COR-L47 (cell line): ENCODE data around the gene DLL3.
A peak's percentile ranks its signal among the peaks of the same experiment; 100 is the strongest.

Experiments
- DNase-seq: peaks from one replicate; lab custom pipeline; 2025; lab: John Stamatoyannopoulos, UW

DLL3 gene

DNA sequence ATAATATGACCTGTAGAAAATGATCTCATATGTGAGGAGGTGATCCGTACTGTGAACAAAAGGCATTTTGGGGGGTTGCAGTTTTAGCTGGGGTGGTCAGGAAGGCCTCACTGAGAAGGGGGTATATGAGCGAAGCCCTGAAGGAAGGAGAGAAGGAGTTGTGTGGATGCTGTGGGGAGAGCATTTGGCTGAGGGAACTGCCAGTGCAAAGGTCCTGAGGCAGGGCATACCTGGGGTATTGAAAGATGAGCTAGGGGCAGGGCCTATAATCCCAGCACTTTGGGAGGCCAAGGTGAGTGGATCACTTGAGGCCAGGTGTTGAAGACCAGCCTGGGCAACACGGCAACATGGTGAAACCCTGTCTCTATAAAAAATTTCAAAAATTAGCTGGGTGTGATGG, 18.7 kb downstream of the DLL3 start:
- DNase-seq, result no peak

DNA sequence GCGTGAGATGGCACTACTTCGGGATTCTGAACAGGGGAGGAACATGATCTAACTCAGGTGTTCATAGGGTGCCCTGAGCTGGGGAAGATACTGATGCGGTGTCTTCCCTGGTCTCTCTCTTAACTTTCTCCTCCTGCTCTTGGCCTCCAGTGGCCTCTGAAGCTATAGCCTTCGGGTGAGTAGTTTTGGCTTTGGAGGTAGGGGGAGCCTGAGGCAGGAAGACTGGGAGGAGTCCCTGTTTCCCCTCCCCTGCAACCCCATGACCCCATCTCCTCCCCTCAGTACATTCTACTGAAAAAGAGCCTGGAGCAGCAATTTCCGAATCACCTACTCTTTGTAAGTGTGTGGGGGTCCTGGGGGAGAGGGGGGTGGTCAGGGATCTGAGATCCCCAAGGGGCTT, 19.7 kb downstream of the DLL3 start:
- no peak for DNase-seq

DNA sequence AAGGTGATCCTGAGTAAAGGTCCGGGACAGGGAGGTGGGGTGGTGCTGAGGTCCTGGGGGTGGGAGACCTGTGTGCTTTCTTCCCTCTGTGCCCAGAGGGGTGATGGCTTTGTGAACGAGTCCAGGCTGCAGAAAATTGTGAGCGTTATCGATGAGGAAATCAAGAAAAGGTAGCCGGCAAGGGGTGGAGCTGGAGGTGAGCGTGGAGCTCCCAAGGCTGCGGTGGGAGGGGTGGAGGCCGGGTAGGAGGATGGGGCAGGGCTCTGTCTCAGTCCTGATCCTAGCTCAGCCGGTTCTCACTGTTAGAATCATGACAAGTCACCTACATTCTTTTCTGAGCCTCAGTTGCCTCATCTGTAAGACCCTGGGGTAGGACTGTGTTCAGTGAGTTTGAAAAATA, 20.2 kb downstream of the DLL3 start:
- no peak for DNase-seq

DNA sequence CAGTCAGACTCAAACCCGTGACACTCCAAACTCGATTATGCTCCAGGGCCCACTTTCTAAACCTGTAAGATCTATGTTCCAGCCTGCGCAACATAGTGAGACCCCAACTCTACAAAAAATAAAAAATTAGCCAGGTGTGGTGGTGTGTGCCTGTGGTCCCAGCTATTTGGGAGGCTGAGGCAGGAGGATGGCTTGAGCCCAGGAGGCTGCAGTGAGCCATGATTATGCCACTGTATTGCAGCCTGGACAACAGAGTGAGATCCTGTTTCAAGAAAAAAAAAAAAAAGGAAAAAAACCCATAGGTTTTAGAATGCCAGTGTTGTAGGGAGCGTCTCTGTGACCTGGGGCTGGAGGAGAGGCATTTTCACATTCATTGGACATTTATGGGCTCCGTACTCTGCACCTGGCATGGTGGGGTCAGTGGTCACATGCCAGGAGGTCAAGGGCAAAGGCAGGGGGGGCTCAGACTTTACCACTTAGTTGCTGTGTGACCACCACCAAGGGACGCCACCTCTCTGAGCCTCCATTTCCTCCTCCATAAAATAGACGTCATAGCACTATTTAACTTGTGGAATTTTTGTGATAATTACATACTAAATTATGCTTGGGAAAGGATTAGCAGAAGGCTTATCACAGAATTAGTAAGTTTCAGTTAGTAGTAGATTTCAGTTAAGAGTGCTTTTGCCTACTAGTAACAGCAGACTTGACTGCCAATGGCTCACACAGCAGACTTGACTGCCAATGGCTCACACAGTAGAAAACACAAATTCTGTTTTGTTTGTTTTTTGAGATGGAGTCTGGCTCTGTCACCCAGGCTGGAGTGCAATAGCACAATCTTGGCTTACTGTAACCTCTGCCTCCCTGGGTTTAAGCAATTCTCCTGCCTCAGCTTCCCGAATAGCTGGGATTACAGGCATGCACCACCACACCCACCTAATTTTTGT, 22.1 kb downstream of the DLL3 start:
- DNase-seq, result no peak

DNA sequence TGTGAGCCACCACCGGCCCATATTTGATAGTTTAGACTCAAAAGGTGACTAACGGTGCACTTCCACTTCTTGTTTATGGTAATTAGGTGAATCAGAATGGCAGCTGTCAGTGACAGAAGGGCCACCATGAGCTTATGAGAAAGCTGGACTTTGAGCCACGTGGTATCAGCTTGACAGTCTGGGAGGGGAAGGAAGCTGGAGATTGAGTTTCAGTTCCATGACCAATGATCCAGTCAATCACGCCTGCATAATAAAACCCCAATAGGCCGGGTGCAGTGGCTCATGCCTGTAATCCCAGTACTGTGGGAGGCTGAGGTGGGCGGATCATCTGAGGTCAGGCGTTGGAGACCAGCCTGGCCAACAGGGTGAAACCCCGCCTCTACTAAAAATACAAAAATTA, 25.7 kb downstream of the DLL3 start:
- DNase-seq, result no peak

DNA sequence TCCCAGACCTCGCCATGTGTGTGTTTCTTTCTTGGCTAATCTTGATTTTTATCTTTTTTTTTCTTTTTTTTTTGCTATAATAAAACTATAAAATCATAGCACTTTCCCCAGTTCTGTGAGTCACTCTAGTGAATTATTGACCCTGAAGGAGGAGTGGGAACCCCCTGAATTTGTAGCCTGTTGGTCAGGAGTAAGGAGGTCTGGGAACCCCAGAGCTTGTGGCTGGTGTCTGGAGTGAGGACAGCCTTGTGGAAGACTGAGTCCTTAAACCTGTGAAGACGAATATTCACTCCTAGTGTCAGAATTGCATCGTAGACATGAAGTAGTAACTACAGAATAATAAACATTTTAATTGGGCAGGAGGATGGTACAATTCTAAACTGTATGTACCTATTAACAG, 26.5 kb downstream of the DLL3 start:
- DNase-seq, result no peak

DNA sequence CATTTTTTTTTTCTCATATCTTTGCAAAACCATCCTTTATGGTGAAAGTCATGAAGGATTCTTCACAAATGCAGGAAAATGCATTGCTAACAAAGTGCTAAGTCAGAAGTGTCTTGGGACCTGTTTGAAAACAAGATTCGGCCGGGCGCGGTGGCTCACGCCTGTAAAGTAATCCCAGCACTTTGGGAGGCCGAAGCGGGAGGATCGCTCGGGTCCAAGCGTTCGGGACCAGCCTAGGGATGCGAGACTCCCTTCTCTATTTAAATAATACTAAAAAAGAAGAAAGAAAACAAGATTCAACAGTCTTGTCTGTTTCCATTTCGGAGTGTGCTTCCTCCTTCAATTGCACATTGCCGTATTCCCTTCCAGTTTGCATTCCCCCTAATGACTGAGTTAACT, 33.1 kb downstream of the DLL3 start:
- no peak for DNase-seq

DNA sequence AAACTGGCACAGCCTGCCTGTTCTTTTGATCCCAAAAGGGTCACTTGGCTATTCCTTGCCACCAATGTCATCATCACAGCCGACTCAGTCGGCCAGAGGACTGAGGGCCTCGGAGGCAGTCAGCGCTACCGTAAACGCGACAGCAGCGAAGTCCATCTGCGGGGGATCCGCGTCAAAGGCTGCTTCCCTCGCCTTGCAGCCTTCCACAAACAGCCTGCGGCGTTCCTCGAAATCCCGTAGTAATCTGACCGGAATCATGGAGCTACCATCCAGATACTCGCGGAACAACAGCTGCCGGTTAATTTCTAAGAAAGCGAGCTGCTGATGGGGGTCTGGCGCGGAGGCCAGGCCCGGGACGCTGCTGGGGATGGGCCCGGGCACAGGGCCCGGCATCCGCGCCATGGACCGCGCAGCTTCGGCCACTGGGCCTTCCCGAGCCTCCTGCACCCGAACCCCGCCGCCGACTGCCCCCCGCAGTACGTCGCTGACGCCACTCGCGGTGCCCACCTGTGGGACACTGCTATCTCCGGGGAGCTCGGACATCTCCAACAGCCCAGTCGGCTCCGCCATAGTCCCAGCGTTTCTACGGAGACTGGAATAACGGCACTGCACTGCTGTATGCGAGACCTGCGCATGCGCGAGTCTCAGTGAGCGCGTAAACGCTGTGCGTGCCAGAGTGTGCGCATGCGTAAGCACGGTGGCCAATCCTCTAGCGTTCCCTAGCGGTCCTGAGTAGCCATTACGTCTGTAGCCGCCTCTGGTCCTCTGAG, 33.7 kb downstream of the DLL3 start, which contains the start of gene EID2B:
TSS of gene EID2B (minus strand) at position 620 of the 770 bp plus-strand sequence. CDS start at position 570, 50 bp downstream.
- peak; percentile 95 for DNase-seq

DNA sequence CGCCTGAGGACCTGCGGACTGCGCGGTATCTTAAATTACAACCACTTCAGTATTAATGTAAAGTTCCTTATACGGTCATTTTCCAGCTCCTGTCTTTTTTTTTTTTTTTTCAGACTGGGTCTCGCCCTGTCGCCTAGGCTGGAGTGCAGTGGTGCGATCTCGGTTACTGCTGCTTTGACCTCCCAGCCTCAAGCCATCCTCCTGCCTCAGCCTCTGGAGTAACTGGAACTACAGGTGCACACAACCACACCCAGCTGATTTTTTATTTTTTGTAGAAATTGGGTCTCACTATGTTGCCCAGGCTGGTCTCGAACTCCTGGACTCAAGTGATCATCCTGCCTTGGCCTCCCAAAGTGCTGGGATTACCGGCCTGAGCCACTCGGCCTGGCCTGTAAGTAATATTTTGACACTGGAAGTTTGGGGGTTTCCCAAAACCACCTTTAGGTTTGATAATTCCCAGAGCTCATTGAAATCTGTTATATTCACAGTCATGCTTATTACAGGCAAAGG, 34.3 kb downstream of the DLL3 start:
- no peak for DNase-seq

DNA sequence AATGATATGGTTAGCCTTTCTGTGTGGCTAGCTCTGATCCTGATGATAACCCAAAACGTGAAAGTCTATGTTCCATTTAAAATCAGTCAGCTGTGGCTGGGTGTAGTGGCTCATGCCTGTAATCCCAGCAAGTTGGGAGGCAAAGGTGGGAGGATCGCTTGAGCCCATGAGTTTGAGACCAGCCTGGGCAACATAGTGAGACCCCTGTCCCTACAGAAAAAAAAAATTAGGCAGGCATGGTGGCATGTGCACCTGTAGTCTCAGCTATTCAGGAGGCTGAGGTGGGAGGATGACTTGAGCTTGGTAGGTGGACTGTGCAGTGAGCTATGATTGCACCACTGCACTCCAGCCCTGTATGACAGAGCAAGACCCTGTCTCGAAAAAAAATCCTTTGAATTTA, 35.0 kb downstream of the DLL3 start:
- no peak for DNase-seq

DNA sequence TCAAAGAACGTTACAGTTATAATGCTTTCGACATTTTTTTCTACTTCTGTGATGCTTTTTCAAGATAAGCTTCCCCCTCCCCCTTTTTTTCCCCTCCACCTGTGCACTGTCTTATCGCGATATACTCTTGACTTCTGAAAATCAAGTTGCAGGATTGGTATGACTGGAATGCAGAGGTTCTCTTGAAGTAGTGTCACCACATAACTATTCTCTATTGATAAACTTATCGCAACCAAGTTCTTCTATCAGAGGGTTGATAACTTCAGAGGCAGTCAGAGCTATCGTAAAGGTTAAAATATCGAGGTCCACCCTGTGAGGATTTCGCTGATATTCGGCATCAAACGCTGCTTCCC, 40.4 kb downstream of the DLL3 start:
- no peak for DNase-seq

DNA sequence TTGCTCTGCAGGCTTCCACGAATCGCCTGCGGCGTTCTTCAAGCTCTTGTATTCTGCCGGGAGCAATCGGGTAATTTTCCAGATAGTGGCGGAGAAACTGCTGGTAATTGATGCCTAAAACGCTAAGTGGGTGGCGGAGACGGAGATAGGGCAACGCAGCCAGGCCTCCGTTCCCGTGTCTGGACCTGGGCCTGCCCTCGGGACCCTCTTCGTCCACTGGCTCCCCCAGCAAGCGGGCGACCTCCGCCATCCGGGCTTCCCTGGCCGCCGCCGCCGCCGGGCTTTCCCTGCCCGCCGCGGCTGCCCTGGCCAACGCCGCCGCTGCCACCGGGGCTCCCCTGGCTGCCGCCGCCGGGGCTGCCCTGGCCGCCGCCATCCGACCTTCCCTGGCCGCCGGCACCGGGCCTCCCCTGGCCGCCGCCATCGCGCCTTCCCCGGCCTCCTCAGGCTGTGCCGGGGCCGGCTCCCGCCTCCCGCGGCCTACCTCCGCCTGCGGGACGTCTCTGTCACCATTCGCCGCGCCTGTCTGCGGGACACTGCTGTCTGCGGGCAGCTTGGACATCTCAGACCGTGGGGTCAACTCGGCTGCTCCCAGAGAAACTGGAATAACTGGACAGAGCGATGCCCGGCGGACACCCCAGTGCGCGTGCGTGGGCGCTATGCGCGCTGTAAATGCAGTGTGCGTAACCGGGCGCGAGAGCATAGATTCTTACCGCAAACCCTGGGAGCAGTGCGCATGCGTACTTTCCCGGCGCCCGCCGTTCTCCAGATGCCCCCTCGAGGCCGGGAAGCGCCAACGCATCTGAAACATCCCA, 41.0 kb downstream of the DLL3 start, which contains the start of gene EID2:
TSS of gene EID2 (minus strand) at position 644 of the 815 bp plus-strand sequence. CDS start at position 562, 82 bp downstream.
- DNase-seq, result peak; percentile 88

DNA sequence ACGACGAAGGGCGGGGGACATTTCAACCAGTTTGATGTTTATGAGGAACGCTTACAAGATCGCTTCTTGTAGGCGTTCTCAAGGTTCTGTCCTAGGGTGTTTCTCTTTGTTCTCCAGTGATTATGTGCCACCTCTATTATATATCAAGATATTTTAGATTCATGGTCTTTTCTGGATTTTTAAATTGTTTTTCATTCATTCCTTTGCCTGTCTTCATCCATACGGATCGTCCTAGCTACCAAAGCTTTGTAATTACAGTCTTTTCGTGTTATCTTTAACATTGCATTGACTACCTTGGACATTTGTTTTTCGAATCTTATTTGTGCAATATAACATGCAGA, 41.6 kb downstream of the DLL3 start:
- DNase-seq, result no peak

DNA sequence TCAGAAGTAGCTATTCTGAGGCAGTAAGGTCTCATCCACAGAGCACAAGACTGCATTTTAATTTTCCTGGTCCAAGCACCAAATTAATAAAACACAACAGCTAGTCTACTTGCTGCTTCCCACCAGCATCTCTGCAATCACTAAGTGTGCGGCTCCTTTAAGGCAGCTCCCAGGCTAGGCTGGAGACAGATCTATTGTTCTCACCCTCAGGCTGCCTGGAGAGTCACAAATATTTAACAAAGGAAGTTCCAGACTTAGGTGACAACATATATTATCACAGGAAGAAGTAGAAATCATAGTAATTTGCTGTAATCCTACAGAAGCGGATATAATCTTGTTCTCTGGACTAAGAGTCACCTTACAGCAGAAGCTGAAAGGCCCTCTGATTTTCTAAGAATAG, 43.5 kb downstream of the DLL3 start:
- peak; percentile 72 for DNase-seq

DNA sequence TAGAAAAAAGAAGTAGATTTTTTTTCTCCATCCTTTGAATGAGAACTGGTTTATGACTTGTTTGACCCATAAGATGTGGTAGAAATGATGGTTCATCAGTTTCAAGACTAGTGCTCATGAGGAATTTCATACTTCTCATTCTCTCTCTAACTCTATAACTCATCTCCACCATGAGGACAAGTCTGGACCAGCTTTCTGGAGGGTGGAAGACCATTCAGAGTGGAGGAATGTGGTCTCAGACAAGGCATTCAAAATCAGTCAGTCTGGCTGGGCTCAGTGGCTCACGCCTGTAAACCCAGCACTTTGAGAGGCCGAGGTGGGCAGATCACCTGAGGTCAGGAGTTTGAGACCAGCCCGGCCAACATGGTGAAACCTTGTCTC, 44.7 kb downstream of the DLL3 start:
- no peak for DNase-seq

DNA sequence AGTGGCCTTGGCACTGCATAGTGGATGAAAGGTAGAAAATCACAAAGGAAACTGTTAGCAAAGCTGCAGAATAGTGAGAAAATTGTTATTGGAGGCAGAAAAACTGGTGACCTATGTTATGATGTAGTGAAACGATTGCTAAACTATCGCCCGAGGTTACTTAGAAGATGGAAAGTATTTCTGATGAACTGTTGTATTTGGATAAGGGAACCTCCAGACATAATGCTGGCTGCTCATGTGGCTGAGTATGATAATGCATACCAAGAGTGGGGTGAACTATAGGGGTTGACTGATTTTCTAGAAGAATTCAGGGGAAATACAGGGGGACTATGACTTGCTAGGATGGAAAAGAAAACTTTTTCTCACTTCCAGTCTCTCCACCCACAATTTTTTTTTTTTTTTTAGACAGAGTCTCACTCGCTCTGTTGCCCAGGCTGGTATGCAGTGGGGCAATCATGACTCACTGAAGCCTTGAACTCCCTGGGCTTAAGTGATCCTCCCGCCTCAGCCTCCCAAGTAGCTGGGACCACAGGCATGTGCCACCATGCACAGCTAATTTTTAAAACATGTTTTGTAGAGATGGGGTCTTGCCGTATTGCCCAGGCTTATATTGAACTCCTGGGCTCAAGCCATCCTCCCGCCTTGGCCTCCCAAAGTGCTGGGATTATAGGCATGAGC, 45.6 kb downstream of the DLL3 start:
- no peak for DNase-seq

DNA sequence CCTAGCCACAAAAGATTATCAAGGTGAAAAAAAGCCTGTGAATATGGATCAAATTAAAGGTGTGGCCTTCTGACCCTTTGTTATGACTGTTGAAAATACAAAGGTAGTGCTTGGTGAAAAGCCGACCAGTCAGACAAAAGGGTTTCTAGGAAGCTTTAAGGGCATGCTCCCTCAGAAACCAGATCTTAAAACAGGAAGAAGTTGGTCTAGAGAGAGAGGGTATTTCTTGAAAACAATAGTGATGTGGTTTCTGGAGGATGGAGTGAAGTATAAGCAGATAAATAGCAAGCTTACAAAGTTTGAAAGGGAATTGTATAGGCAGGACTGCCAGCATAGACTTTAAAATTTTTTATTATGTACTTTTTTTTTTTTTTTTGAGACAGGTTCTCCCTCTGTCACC, 46.2 kb downstream of the DLL3 start:
- DNase-seq, result no peak

DNA sequence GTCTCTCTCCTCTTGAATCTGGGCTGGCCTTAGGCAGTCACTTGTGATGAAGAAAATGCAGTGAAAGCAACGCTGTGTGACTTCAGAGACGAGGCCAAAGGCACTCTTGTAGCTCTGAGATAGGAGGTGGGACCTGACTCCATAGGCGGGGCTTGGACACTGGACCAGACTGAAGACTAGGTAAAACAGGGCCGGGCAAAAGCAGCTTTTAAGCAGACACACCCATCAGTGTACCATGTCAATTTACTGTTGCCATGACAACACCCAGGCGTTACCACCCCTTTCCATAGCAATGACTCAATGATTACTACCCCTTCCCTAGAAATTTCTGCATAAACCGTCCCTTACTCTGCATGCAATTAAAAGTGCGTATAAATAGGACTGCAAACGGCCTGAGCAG, 47.9 kb downstream of the DLL3 start:
- DNase-seq, result no peak

DNA sequence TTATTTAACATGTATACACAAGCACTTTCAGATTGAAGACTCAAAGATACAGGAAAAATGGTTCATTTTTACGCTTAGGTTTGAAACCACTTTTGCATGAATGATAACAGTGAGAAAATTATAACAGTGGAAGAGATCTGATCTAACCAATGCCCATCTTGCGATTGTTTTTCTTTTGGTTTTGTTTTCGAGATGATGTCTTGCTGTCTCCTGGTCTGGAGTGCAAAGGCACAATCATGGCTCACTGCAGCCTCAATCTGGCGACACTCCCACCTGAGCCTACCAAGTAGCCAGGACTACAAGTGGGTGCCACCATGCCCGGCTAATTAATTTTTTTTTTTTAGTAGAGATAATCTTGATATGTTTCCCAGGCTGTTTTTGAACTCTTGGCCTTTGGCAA, 51.5 kb downstream of the DLL3 start:
- DNase-seq, result no peak

DNA sequence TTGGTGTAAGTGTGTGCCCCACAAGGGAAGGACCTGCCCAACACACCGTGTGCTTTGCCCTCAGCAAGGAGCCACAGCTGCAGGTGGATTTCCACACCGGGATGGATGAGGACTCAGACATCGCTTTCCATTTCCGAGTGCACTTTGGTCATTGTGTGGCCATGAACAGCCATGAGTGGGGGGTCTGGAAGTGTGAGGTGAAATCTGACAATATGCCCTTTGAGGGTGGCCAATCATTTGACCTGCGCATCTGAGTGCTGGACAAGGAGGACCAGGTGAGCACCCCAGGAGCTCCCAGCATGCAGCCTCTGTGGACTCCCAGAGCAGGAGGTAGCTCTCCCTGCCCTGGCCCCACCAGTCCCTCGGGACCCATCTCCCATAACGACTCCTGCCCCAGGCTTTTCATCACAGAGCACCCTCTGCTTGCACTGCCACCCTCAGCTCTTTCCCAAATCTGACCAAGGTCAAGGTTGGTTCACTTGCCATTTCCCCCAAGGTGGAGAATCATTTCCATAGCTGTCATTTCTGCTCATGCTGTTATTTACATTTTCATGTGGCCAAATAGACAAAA, 54.4 kb downstream of the DLL3 start:
- DNase-seq, result no peak

DNA sequence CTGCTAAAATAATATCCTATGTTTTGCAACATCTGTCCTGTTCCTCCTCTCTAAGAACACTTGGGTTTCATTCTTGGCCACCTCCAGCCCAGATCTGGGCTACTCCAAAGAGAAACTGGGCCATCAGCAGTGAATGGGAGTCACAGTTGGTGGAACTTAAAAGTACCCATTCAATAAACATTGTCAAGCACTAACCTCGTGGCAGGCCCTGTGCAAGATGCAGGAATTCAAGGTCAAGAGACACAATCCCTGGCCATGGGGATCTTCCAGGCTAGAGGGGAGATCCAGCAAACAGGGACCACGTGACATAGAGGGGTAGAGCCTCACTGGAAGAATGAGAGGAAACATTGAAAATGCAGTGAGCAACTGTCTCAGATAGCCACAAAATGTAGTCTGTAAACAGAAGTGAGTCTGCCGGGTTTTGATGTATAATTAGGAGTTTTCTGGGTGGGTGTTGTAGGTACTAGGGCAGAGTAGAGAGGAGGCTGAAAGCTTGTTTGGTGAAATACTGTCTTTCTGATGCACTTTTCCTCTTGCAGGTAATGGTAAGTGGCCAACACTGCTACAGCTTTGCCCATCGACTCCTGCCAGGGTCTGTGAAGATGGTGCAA, 56.1 kb downstream of the DLL3 start:
- no peak for DNase-seq
